ENCODE results near the gene ARID5A.
A peak's percentile ranks its signal among the peaks of the same experiment; 100 is the strongest.

The ARID5A gene

GRCh38 chr2:96528006-96528699 is 8.4 kb upstream of the ARID5A start:
- peak; percentile 80 for DNase-seq

GRCh38 chr2:96528700-96529375 is 7.7 kb upstream of the ARID5A start:
- peak; percentile 41 for DNase-seq

- no peak for DNase-seq
Observed at GRCh38 chr2:96529376-96530143, 7.0 kb upstream of the ARID5A start.

GRCh38 chr2:96530144-96530430 is 6.5 kb upstream of the ARID5A start:
- no peak for DNase-seq

- no peak for DNase-seq
Observed at GRCh38 chr2:96530474-96531357, 5.8 kb upstream of the ARID5A start.

GRCh38 chr2:96531366-96531765 is 5.2 kb upstream of the ARID5A start:
- DNase-seq = no peak

- DNase-seq = peak; percentile 97
Observed at GRCh38 chr2:96531872-96532505, 4.6 kb upstream of the ARID5A start.

- DNase-seq = no peak
Observed at GRCh38 chr2:96532641-96533291, 3.8 kb upstream of the ARID5A start.

GRCh38 chr2:96533292-96534073 is 3.1 kb upstream of the ARID5A start:
- no peak for DNase-seq

- DNase-seq = no peak
Observed at GRCh38 chr2:96534141-96534540, 2.4 kb upstream of the ARID5A start.

- no peak for DNase-seq
Observed at GRCh38 chr2:96534701-96535181, 1.8 kb upstream of the ARID5A start.

GRCh38 chr2:96535331-96535730 is 1.2 kb upstream of the ARID5A start:
- DNase-seq = no peak

- peak; percentile 60 for DNase-seq
Observed at GRCh38 chr2:96537066-96537733, 648 bp downstream of the ARID5A start.

- no peak for DNase-seq
Observed at GRCh38 chr2:96537734-96538486, 1.4 kb downstream of the ARID5A start.

GRCh38 chr2:96538487-96539214 is 2.1 kb downstream of the ARID5A start:
- no peak for DNase-seq

GRCh38 chr2:96539215-96539920 is 2.8 kb downstream of the ARID5A start:
- DNase-seq = no peak

- DNase-seq = no peak
Observed at GRCh38 chr2:96540136-96540535, 3.6 kb downstream of the ARID5A start.

All from hematopoietic multipotent progenitor cell treated with erythropoietin and hydrocortisone succinate and interleukin-3 and kit ligand, for 8 days (in vitro differentiated cells).